Neural cell (in vitro differentiated cells): ENCODE measurements around the gene LRMDA.

ENCODE experiments used
- EP300 ChIP-seq: fragments of 450-650 bp; conservative IDR thresholded peaks from 2 replicates; pipeline ENCODE4 v1.6.1; 2014; ENCODE audit warnings: antibody characterized with exemption, mild to moderate bottlenecking, moderate library complexity; ENCODE audit not compliant: poor library complexity, severe bottlenecking
- EZH2 ChIP-seq: fragments of 200-600, 300-800 bp; shearing (Covaris generic), sonication (generic); IDR thresholded peaks from 2 replicates; pipeline ENCODE4 v1.6.1; 2014; ENCODE audit warnings: antibody characterized with exemption, low read length, borderline replicate concordance, mild to moderate bottlenecking; ENCODE audit not compliant: insufficient read depth, poor library complexity, severe bottlenecking
- POLR2AphosphoS5 ChIP-seq: IDR thresholded peaks from 2 replicates; pipeline ENCODE4 v1.6.1; 2012
- RAD21 ChIP-seq: fragments of 450-650 bp; conservative IDR thresholded peaks from 2 replicates; pipeline ENCODE4 v1.6.1; 2014; ENCODE audit warnings: antibody characterized with exemption, mild to moderate bottlenecking, moderate library complexity
- SMC3 ChIP-seq: fragments of 450-650 bp; conservative IDR thresholded peaks from 2 replicates; pipeline ENCODE4 v1.6.1; 2014; ENCODE audit warnings: antibody characterized with exemption, mild to moderate bottlenecking, moderate library complexity; ENCODE audit not compliant: poor library complexity
- TF ChIP-seq, protein P1 (sequence below): fragments of 450-650 bp; IDR thresholded peaks from 2 replicates; pipeline ENCODE4 v1.5.1; 2014; ENCODE audit warnings: antibody characterized with exemption, mild to moderate bottlenecking, moderate library complexity; ENCODE audit not compliant: poor library complexity, severe bottlenecking
- TF ChIP-seq, protein P2 (sequence below): IDR thresholded peaks from 2 replicates; pipeline ENCODE4 v1.6.1; 2012; ENCODE audit warnings: borderline replicate concordance

DNA sequence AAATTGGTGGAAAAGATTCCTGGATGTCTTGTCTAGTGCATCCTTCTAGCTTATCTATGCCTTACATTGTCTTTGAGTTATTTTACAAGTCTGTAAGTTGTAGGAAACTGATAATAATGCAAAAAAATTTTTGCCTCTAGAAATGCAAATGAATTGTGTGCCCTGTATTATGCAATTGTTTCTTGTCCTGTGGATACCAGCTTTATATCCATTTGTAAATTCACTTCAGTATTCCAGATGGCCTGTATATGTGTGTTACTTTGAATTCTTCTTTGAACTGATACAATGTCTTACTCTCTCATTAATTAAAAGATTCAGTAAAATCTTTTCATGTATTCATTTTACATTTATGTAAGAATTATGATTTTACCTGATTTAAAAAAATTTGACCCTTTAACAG is 234.3 kb downstream of the LRMDA start:
- TF ChIP-seq, protein P1, sequence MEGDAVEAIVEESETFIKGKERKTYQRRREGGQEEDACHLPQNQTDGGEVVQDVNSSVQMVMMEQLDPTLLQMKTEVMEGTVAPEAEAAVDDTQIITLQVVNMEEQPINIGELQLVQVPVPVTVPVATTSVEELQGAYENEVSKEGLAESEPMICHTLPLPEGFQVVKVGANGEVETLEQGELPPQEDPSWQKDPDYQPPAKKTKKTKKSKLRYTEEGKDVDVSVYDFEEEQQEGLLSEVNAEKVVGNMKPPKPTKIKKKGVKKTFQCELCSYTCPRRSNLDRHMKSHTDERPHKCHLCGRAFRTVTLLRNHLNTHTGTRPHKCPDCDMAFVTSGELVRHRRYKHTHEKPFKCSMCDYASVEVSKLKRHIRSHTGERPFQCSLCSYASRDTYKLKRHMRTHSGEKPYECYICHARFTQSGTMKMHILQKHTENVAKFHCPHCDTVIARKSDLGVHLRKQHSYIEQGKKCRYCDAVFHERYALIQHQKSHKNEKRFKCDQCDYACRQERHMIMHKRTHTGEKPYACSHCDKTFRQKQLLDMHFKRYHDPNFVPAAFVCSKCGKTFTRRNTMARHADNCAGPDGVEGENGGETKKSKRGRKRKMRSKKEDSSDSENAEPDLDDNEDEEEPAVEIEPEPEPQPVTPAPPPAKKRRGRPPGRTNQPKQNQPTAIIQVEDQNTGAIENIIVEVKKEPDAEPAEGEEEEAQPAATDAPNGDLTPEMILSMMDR = no peak
- TF ChIP-seq SMC3 (no peak), EZH2 (no peak), POLR2AphosphoS5 (no peak), EP300 (no peak), RAD21 (no peak)
- TF ChIP-seq, protein P2, sequence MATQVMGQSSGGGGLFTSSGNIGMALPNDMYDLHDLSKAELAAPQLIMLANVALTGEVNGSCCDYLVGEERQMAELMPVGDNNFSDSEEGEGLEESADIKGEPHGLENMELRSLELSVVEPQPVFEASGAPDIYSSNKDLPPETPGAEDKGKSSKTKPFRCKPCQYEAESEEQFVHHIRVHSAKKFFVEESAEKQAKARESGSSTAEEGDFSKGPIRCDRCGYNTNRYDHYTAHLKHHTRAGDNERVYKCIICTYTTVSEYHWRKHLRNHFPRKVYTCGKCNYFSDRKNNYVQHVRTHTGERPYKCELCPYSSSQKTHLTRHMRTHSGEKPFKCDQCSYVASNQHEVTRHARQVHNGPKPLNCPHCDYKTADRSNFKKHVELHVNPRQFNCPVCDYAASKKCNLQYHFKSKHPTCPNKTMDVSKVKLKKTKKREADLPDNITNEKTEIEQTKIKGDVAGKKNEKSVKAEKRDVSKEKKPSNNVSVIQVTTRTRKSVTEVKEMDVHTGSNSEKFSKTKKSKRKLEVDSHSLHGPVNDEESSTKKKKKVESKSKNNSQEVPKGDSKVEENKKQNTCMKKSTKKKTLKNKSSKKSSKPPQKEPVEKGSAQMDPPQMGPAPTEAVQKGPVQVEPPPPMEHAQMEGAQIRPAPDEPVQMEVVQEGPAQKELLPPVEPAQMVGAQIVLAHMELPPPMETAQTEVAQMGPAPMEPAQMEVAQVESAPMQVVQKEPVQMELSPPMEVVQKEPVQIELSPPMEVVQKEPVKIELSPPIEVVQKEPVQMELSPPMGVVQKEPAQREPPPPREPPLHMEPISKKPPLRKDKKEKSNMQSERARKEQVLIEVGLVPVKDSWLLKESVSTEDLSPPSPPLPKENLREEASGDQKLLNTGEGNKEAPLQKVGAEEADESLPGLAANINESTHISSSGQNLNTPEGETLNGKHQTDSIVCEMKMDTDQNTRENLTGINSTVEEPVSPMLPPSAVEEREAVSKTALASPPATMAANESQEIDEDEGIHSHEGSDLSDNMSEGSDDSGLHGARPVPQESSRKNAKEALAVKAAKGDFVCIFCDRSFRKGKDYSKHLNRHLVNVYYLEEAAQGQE = no peak
